Measurements from ENCODE around the gene WDR7.

The WDR7 gene

GRCh38 chr18:56739731-56740130, 88.6 kb downstream of the WDR7 start:
- no peak overlapping the region for H3K9ac ChIP-seq (ENCODE audit: low read depth in 1 of 2, low read length in 2 of 2)
- no peaks in the 10 kb centered on the region for H3K9me3 ChIP-seq (ENCODE audit: control insufficient read depth in 2 of 2, low read length in 2 of 2)
- H3K27me3 ChIP-seq (ENCODE audit: control insufficient read depth in 2 of 2, insufficient read depth in 2 of 2, low read length in 2 of 2): no peaks in the 10 kb centered on the region
- no peak overlapping the region for H3K27ac ChIP-seq (ENCODE audit: low read depth in 2 of 2, low read length in 2 of 2)
- H3K4me3 ChIP-seq (ENCODE audit: low read length in 2 of 2): no peak overlapping the region
- no peaks in the 10 kb centered on the region for H3K4me1 ChIP-seq (ENCODE audit: control insufficient read depth in 2 of 2, insufficient read depth in 2 of 2, low read length in 2 of 2)
- no peaks in the 10 kb centered on the region for H3K36me3 ChIP-seq (ENCODE audit: control insufficient read depth in 2 of 2, insufficient read depth in 2 of 2, low read length in 2 of 2)

- Histone ChIP-seq H3K27me3 (ENCODE audit: control insufficient read depth in 2 of 2, insufficient read depth in 2 of 2, low read length in 2 of 2) (no peaks in the 10 kb centered on the region), H3K36me3 (ENCODE audit: control insufficient read depth in 2 of 2, insufficient read depth in 2 of 2, low read length in 2 of 2) (no peaks in the 10 kb centered on the region), H3K9me3 (ENCODE audit: control insufficient read depth in 2 of 2, low read length in 2 of 2) (no peaks in the 10 kb centered on the region), H3K4me3 (ENCODE audit: low read length in 2 of 2) (no peak overlapping the region), H3K27ac (ENCODE audit: low read depth in 2 of 2, low read length in 2 of 2) (no peak overlapping the region), H3K4me1 (ENCODE audit: control insufficient read depth in 2 of 2, insufficient read depth in 2 of 2, low read length in 2 of 2) (no peaks in the 10 kb centered on the region), H3K9ac (ENCODE audit: low read depth in 1 of 2, low read length in 2 of 2) (no peak overlapping the region)
These were observed 89.5 kb downstream of the WDR7 start for GRCh38 chr18:56740645-56741044.

GRCh38 chr18:56741685-56742084, 90.5 kb downstream of the WDR7 start:
- no peaks in the 10 kb centered on the region for H3K4me1 ChIP-seq (ENCODE audit: control insufficient read depth in 2 of 2, insufficient read depth in 2 of 2, low read length in 2 of 2)
- H3K27ac ChIP-seq (ENCODE audit: low read depth in 2 of 2, low read length in 2 of 2): no peak overlapping the region
- no peaks in the 10 kb centered on the region for H3K9me3 ChIP-seq (ENCODE audit: control insufficient read depth in 2 of 2, low read length in 2 of 2)
- H3K36me3 ChIP-seq (ENCODE audit: control insufficient read depth in 2 of 2, insufficient read depth in 2 of 2, low read length in 2 of 2): no peaks in the 10 kb centered on the region
- H3K9ac ChIP-seq (ENCODE audit: low read depth in 1 of 2, low read length in 2 of 2): no peak overlapping the region
- no peaks in the 10 kb centered on the region for H3K27me3 ChIP-seq (ENCODE audit: control insufficient read depth in 2 of 2, insufficient read depth in 2 of 2, low read length in 2 of 2)
- H3K4me3 ChIP-seq (ENCODE audit: low read length in 2 of 2): no peak overlapping the region

GRCh38 chr18:56743115-56743514, 92.0 kb downstream of the WDR7 start:
- Histone ChIP-seq H3K36me3 (ENCODE audit: control insufficient read depth in 2 of 2, insufficient read depth in 2 of 2, low read length in 2 of 2) (no peaks in the 10 kb centered on the region), H3K4me3 (ENCODE audit: low read length in 2 of 2) (no peak overlapping the region), H3K4me1 (ENCODE audit: control insufficient read depth in 2 of 2, insufficient read depth in 2 of 2, low read length in 2 of 2) (no peaks in the 10 kb centered on the region), H3K27ac (ENCODE audit: low read depth in 2 of 2, low read length in 2 of 2) (no peak overlapping the region), H3K9ac (ENCODE audit: low read depth in 1 of 2, low read length in 2 of 2) (no peak overlapping the region), H3K9me3 (ENCODE audit: control insufficient read depth in 2 of 2, low read length in 2 of 2) (no peaks in the 10 kb centered on the region), H3K27me3 (ENCODE audit: control insufficient read depth in 2 of 2, insufficient read depth in 2 of 2, low read length in 2 of 2) (no peaks in the 10 kb centered on the region)

- Histone ChIP-seq H3K36me3 (ENCODE audit: control insufficient read depth in 2 of 2, insufficient read depth in 2 of 2, low read length in 2 of 2) (no peaks in the 10 kb centered on the region), H3K27ac (ENCODE audit: low read depth in 2 of 2, low read length in 2 of 2) (no peak overlapping the region), H3K27me3 (ENCODE audit: control insufficient read depth in 2 of 2, insufficient read depth in 2 of 2, low read length in 2 of 2) (no peaks in the 10 kb centered on the region), H3K9ac (ENCODE audit: low read depth in 1 of 2, low read length in 2 of 2) (no peak overlapping the region), H3K4me3 (ENCODE audit: low read length in 2 of 2) (no peak overlapping the region), H3K4me1 (ENCODE audit: control insufficient read depth in 2 of 2, insufficient read depth in 2 of 2, low read length in 2 of 2) (no peaks in the 10 kb centered on the region), H3K9me3 (ENCODE audit: control insufficient read depth in 2 of 2, low read length in 2 of 2) (no peaks in the 10 kb centered on the region)
These were observed 96.0 kb downstream of the WDR7 start for GRCh38 chr18:56747032-56747658.

- no peak overlapping the region for H3K9ac ChIP-seq (ENCODE audit: low read depth in 1 of 2, low read length in 2 of 2)
- no peak overlapping the region for H3K4me3 ChIP-seq (ENCODE audit: low read length in 2 of 2)
- H3K27ac ChIP-seq (ENCODE audit: low read depth in 2 of 2, low read length in 2 of 2): no peak overlapping the region
- no peaks in the 10 kb centered on the region for H3K36me3 ChIP-seq (ENCODE audit: control insufficient read depth in 2 of 2, insufficient read depth in 2 of 2, low read length in 2 of 2)
- H3K9me3 ChIP-seq (ENCODE audit: control insufficient read depth in 2 of 2, low read length in 2 of 2): no peaks in the 10 kb centered on the region
- no peaks in the 10 kb centered on the region for H3K27me3 ChIP-seq (ENCODE audit: control insufficient read depth in 2 of 2, insufficient read depth in 2 of 2, low read length in 2 of 2)
- H3K4me1 ChIP-seq (ENCODE audit: control insufficient read depth in 2 of 2, insufficient read depth in 2 of 2, low read length in 2 of 2): no peaks in the 10 kb centered on the region
These were observed 96.7 kb downstream of the WDR7 start for GRCh38 chr18:56747857-56748256.

GRCh38 chr18:56748698-56749268, 97.6 kb downstream of the WDR7 start:
- Histone ChIP-seq H3K4me3 (ENCODE audit: low read length in 2 of 2) (no peak overlapping the region), H3K9ac (ENCODE audit: low read depth in 1 of 2, low read length in 2 of 2) (no peak overlapping the region), H3K9me3 (ENCODE audit: control insufficient read depth in 2 of 2, low read length in 2 of 2) (no peaks in the 10 kb centered on the region), H3K27me3 (ENCODE audit: control insufficient read depth in 2 of 2, insufficient read depth in 2 of 2, low read length in 2 of 2) (no peaks in the 10 kb centered on the region), H3K4me1 (ENCODE audit: control insufficient read depth in 2 of 2, insufficient read depth in 2 of 2, low read length in 2 of 2) (no peaks in the 10 kb centered on the region), H3K36me3 (ENCODE audit: control insufficient read depth in 2 of 2, insufficient read depth in 2 of 2, low read length in 2 of 2) (no peaks in the 10 kb centered on the region), H3K27ac (ENCODE audit: low read depth in 2 of 2, low read length in 2 of 2) (no peak overlapping the region)

- no peaks in the 10 kb centered on the region for H3K9me3 ChIP-seq (ENCODE audit: control insufficient read depth in 2 of 2, low read length in 2 of 2)
- peaks cover 0 to 5% of the 10 kb centered on the region in 2 donors for H3K36me3 ChIP-seq (ENCODE audit: control insufficient read depth in 2 of 2, insufficient read depth in 2 of 2, low read length in 2 of 2)
- no peaks in the 10 kb centered on the region for H3K4me1 ChIP-seq (ENCODE audit: control insufficient read depth in 2 of 2, insufficient read depth in 2 of 2, low read length in 2 of 2)
- no peaks in the 10 kb centered on the region for H3K27me3 ChIP-seq (ENCODE audit: control insufficient read depth in 2 of 2, insufficient read depth in 2 of 2, low read length in 2 of 2)
- no peak overlapping the region for H3K4me3 ChIP-seq (ENCODE audit: low read length in 2 of 2)
- no peak overlapping the region for H3K27ac ChIP-seq (ENCODE audit: low read depth in 2 of 2, low read length in 2 of 2)
- no peak overlapping the region for H3K9ac ChIP-seq (ENCODE audit: low read depth in 1 of 2, low read length in 2 of 2)
These were observed 105.8 kb downstream of the WDR7 start for GRCh38 chr18:56756966-56757365.

GRCh38 chr18:56770097-56770496, 118.9 kb downstream of the WDR7 start:
- H3K9me3 ChIP-seq (ENCODE audit: control insufficient read depth in 2 of 2, low read length in 2 of 2): no peaks in the 10 kb centered on the region
- H3K9ac ChIP-seq (ENCODE audit: low read depth in 1 of 2, low read length in 2 of 2): no peak overlapping the region
- no peaks in the 10 kb centered on the region for H3K4me1 ChIP-seq (ENCODE audit: control insufficient read depth in 2 of 2, insufficient read depth in 2 of 2, low read length in 2 of 2)
- no peaks in the 10 kb centered on the region for H3K36me3 ChIP-seq (ENCODE audit: control insufficient read depth in 2 of 2, insufficient read depth in 2 of 2, low read length in 2 of 2)
- no peak overlapping the region for H3K27ac ChIP-seq (ENCODE audit: low read depth in 2 of 2, low read length in 2 of 2)
- H3K27me3 ChIP-seq (ENCODE audit: control insufficient read depth in 2 of 2, insufficient read depth in 2 of 2, low read length in 2 of 2): no peaks in the 10 kb centered on the region
- H3K4me3 ChIP-seq (ENCODE audit: low read length in 2 of 2): no peak overlapping the region

- H3K9ac ChIP-seq (ENCODE audit: low read depth in 1 of 2, low read length in 2 of 2): no peak overlapping the region
- H3K27ac ChIP-seq (ENCODE audit: low read depth in 2 of 2, low read length in 2 of 2): no peak overlapping the region
- H3K36me3 ChIP-seq (ENCODE audit: control insufficient read depth in 2 of 2, insufficient read depth in 2 of 2, low read length in 2 of 2): no peaks in the 10 kb centered on the region
- no peak overlapping the region for H3K4me3 ChIP-seq (ENCODE audit: low read length in 2 of 2)
- no peaks in the 10 kb centered on the region for H3K4me1 ChIP-seq (ENCODE audit: control insufficient read depth in 2 of 2, insufficient read depth in 2 of 2, low read length in 2 of 2)
- no peaks in the 10 kb centered on the region for H3K27me3 ChIP-seq (ENCODE audit: control insufficient read depth in 2 of 2, insufficient read depth in 2 of 2, low read length in 2 of 2)
- H3K9me3 ChIP-seq (ENCODE audit: control insufficient read depth in 2 of 2, low read length in 2 of 2): no peaks in the 10 kb centered on the region
These were observed 119.7 kb downstream of the WDR7 start for GRCh38 chr18:56770873-56771272.
